Panc1 (cell line): ENCODE measurements around the gene CMIP. TPM values are rescaled to one million over a fixed set of nuclear protein-coding genes. Genes with fewer than 3 reads are reported as not detected.

ENCODE experiments used
- ATAC-seq: fragments of 200-7000 bp; cut with Tn5 transposase; 2 replicates; pipeline ENCODE4 v1.9.1; 2020; ENCODE audit warnings: mild to moderate bottlenecking, moderate library complexity
- BruUV-seq: library from RNA; stranded (reverse); fragments of 400-500 nt; replicated peaks from 2 replicates; lab custom pipeline; 2021; lab: Mats Ljungman, UMichigan
- CTCF ChIA-PET: fragments of 300-600 bp; sonication (Branson Sonifier 250); formaldehyde crosslinking; loops from one replicate; lab custom pipeline; 2022; ENCODE audit warnings: antibody characterized with exemption; lab: Charles Lee
- POLR2A ChIA-PET: fragments of 300-600 bp; sonication (Branson Sonifier 250); formaldehyde crosslinking; loops from one replicate; lab custom pipeline; 2022; ENCODE audit warnings: antibody characterized with exemption; lab: Charles Lee
- DNase-seq: peaks from one replicate; pipeline ENCODE4 v3.0.0-alpha.2; 2010; ENCODE audit warnings: low read depth, low spot score
- H3K27ac ChIP-seq: 2 replicates; pipeline ENCODE4 v1.5.1; 2011; ENCODE audit warnings: mild to moderate bottlenecking, low read length, inconsistent platforms
- H3K27me3 ChIP-seq: fragments of 200-500 bp; sonication (Bioruptor generic); 2 replicates; pipeline ENCODE4 v1.6.0; 2014; ENCODE audit warnings: low read length, inconsistent platforms; ENCODE audit not compliant: control insufficient read depth, insufficient read depth
- H3K36me3 ChIP-seq: fragments of 200-500 bp; sonication (Bioruptor generic); 2 replicates; pipeline ENCODE4 v1.5.1; 2014; ENCODE audit warnings: inconsistent platforms, mild to moderate bottlenecking, low read length, moderate library complexity; ENCODE audit not compliant: control insufficient read depth, insufficient read depth
- H3K4me1 ChIP-seq: 2 replicates; pipeline ENCODE4 v1.5.1; 2011; ENCODE audit warnings: inconsistent platforms, mild to moderate bottlenecking, low read length, moderate library complexity; ENCODE audit not compliant: control insufficient read depth, insufficient read depth
- H3K4me3 ChIP-seq, 2 experiments: 2 replicates each; pipeline ENCODE4 v1.5.1; 2011 to 2012; ENCODE audit warnings: low read depth in 2 of 2, low read length in 2 of 2, mild to moderate bottlenecking in 2 of 2, inconsistent platforms in 1 of 2, moderate library complexity in 1 of 2
- H3K9me3 ChIP-seq: fragments of 200-500 bp; sonication (Bioruptor generic); 2 replicates; pipeline ENCODE4 v1.5.1; 2014; ENCODE audit warnings: low read depth, mild to moderate bottlenecking, inconsistent platforms, low read length, moderate library complexity; ENCODE audit not compliant: control insufficient read depth, insufficient read depth
- POLR2AphosphoS5 ChIP-seq: IDR thresholded peaks from 2 replicates; pipeline ENCODE4 v1.6.1; 2012; ENCODE audit warnings: mild to moderate bottlenecking, low read depth, low read length, moderate library complexity
- SIN3A ChIP-seq: IDR thresholded peaks from 2 replicates; pipeline ENCODE4 v1.6.1; 2012; ENCODE audit warnings: low read depth, mild to moderate bottlenecking, low read length, moderate library complexity, borderline replicate concordance; ENCODE audit not compliant: insufficient read depth
- TCF7L2 ChIP-seq: IDR thresholded peaks from 2 replicates; pipeline ENCODE4 v1.6.1; 2011; ENCODE audit warnings: mild to moderate bottlenecking, low read depth, low read length, inconsistent platforms
- in situ Hi-C: cut with HindIII; loops from 2 replicates; pipeline ENCODE4 v1.10.0; 2016; ENCODE audit warnings: low sequenced_read_pairs, low pct_unique_long_range_greater_than_20kb
- intact Hi-C: fragments of 100-400 bp; cut with micrococcal nuclease; formaldehyde crosslinking; loops from one replicate; pipeline ENCODE4 v1.10.0; 2022; ENCODE audit not compliant: unreplicated experiment
- total RNA-seq: library from RNA; stranded (reverse); gene quantifications from one replicate; pipeline ENCODE4 v1.2.1, GENCODE V29; 2021; ENCODE audit not compliant: unreplicated experiment
- TF ChIP-seq, protein P1 (sequence below): fragments of 450-650 bp; IDR thresholded peaks from 2 replicates; pipeline ENCODE4 v1.5.1; 2017; ENCODE audit warnings: mild to moderate bottlenecking
- TF ChIP-seq, protein P2 (sequence below), 2 experiments: IDR thresholded peaks; 2 replicates each; pipeline ENCODE4 v1.6.1; 2011 to 2012; ENCODE audit warnings: low read depth in 2 of 2, control low read depth in 1 of 2, low read length in 1 of 2, mild to moderate bottlenecking in 1 of 2, moderate library complexity in 1 of 2; ENCODE audit not compliant: insufficient read depth in 1 of 2

CMIP gene
- total RNA-seq, 1 experiment from 2014 or later = 49.7 TPM

DNA sequence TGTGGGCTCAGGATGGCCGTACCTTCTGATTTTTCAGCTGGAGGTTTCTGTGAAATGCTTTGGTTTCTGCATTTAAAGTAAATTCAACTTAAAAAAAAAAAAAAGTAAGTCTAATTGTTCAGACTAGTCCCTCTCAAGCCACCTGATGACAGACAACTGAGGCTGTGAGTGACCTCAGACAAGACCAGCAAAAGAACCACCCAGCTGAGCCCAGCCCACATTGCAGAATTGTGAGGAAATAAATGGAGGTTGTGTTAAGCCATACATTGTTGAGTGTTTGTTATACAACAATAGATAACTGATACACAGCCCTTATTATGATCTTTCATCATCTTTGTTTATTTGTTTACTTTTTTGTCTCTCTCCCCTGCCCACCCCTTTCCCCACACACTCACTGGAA is 44.7 kb upstream of the CMIP start:
- in situ Hi-C loops (no loop called here), intact Hi-C loops (loop anchor here (5.0 to 10.0 kb wide), 2 partner anchors 47 to 185 kb away; no protein-coding TSS in a partner anchor)
- ChIA-PET POLR2A (no interaction called here), CTCF (no interaction called here)
- TF ChIP-seq, protein P1, sequence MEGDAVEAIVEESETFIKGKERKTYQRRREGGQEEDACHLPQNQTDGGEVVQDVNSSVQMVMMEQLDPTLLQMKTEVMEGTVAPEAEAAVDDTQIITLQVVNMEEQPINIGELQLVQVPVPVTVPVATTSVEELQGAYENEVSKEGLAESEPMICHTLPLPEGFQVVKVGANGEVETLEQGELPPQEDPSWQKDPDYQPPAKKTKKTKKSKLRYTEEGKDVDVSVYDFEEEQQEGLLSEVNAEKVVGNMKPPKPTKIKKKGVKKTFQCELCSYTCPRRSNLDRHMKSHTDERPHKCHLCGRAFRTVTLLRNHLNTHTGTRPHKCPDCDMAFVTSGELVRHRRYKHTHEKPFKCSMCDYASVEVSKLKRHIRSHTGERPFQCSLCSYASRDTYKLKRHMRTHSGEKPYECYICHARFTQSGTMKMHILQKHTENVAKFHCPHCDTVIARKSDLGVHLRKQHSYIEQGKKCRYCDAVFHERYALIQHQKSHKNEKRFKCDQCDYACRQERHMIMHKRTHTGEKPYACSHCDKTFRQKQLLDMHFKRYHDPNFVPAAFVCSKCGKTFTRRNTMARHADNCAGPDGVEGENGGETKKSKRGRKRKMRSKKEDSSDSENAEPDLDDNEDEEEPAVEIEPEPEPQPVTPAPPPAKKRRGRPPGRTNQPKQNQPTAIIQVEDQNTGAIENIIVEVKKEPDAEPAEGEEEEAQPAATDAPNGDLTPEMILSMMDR = no peak
- TF ChIP-seq POLR2AphosphoS5 (no peak), TCF7L2 (no peak), SIN3A (no peak)
- TF ChIP-seq, protein P2, sequence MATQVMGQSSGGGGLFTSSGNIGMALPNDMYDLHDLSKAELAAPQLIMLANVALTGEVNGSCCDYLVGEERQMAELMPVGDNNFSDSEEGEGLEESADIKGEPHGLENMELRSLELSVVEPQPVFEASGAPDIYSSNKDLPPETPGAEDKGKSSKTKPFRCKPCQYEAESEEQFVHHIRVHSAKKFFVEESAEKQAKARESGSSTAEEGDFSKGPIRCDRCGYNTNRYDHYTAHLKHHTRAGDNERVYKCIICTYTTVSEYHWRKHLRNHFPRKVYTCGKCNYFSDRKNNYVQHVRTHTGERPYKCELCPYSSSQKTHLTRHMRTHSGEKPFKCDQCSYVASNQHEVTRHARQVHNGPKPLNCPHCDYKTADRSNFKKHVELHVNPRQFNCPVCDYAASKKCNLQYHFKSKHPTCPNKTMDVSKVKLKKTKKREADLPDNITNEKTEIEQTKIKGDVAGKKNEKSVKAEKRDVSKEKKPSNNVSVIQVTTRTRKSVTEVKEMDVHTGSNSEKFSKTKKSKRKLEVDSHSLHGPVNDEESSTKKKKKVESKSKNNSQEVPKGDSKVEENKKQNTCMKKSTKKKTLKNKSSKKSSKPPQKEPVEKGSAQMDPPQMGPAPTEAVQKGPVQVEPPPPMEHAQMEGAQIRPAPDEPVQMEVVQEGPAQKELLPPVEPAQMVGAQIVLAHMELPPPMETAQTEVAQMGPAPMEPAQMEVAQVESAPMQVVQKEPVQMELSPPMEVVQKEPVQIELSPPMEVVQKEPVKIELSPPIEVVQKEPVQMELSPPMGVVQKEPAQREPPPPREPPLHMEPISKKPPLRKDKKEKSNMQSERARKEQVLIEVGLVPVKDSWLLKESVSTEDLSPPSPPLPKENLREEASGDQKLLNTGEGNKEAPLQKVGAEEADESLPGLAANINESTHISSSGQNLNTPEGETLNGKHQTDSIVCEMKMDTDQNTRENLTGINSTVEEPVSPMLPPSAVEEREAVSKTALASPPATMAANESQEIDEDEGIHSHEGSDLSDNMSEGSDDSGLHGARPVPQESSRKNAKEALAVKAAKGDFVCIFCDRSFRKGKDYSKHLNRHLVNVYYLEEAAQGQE (IDR thresholded peaks at IDR 0.05; ENCODE audit: insufficient read depth in 1 of 2, low read depth in 2 of 2, low read length in 1 of 2) = no peak
- H3K27ac ChIP-seq = no peak overlapping the region
- no peak for ATAC-seq
- no peak for DNase-seq
- no peak overlapping the region for H3K4me3 ChIP-seq
- no peaks in the 10 kb centered on the region for H3K36me3 ChIP-seq
- no peaks in the 10 kb centered on the region for H3K27me3 ChIP-seq
- no peaks in the 10 kb centered on the region for H3K9me3 ChIP-seq
- H3K4me1 ChIP-seq = peaks cover 12% of the 10 kb centered on the region
- BruUV-seq = no TSS peak

DNA sequence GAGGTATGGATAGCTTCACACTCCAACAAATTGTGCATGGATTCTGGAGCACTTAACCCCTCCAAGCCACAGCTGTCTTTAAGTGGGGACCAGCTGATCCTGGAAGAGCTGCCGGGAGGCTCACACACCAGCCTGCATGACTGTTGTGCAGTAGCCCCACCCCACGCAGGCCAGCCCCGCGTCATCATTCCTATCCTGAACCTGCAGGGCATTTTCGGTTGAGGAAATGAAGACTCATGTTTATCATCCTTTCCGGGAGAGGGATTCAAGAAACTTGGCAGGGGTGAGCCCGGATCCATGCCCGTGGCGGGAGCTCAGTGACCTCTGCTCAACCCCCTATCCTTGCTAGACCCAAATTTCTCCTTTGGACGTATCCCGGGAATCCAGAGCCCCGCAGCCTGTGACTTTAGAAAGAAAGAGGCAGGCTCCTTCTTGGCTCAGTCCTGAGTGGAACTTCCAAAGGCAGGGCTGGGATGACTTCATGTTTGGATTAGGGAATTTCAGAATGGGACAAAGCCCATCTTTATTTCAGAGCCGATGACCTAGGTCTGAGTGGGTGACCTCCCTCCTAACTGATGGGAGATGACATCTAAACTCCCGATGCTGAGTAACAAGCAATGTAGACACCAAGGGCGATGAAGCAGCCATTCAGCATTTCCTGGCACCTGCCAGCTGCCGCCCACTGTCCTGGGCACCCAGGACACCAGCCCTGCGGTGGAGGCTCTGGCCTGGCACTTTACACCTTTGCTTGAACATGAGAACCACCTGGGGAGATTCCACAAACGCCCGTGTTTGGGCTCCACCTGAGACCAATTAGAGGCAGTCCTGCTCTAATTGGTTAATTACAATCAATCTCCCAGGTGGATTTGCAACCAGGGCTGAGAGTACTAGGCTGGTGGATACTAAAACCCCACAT is 43.3 kb upstream of the CMIP start:
- BruUV-seq = no TSS peak
- CTCF ChIA-PET = interaction anchor here (0.6 kb wide), 1 partner anchor 336 kb away, joined by 3 read pairs; no protein-coding TSS in a partner anchor

More for the DNA sequence above, 43.3 kb upstream of the CMIP start:
- Histone ChIP-seq H3K27ac (peak overlapping the region; percentile 4; the same call in 1 of the 2 replicates), H3K9me3 (no peaks in the 10 kb centered on the region), H3K4me1 (peaks cover 22% of the 10 kb centered on the region), H3K4me3 (peak overlapping the region in 1 of 2 experiments; percentile 38; a peak in 2 of 4 replicates), H3K36me3 (no peaks in the 10 kb centered on the region), H3K27me3 (no peaks in the 10 kb centered on the region)
- in situ Hi-C loops (no loop called here), intact Hi-C loops (loop anchor here (5.0 to 10.0 kb wide), 2 partner anchors 46 to 184 kb away; no protein-coding TSS in a partner anchor)
- TF ChIP-seq, protein P2 (IDR thresholded peaks at IDR 0.05; ENCODE audit: insufficient read depth in 1 of 2, low read depth in 2 of 2, low read length in 1 of 2) = no peak
- TF ChIP-seq, protein P1 = no peak
- TF ChIP-seq SIN3A (no peak), POLR2AphosphoS5 (no peak), TCF7L2 (no peak)
- no peak for DNase-seq
- POLR2A ChIA-PET = no interaction called here
- peak; percentile 56 for ATAC-seq
